Measurements from ENCODE around the gene PROM1.

Gene PROM1

DNA sequence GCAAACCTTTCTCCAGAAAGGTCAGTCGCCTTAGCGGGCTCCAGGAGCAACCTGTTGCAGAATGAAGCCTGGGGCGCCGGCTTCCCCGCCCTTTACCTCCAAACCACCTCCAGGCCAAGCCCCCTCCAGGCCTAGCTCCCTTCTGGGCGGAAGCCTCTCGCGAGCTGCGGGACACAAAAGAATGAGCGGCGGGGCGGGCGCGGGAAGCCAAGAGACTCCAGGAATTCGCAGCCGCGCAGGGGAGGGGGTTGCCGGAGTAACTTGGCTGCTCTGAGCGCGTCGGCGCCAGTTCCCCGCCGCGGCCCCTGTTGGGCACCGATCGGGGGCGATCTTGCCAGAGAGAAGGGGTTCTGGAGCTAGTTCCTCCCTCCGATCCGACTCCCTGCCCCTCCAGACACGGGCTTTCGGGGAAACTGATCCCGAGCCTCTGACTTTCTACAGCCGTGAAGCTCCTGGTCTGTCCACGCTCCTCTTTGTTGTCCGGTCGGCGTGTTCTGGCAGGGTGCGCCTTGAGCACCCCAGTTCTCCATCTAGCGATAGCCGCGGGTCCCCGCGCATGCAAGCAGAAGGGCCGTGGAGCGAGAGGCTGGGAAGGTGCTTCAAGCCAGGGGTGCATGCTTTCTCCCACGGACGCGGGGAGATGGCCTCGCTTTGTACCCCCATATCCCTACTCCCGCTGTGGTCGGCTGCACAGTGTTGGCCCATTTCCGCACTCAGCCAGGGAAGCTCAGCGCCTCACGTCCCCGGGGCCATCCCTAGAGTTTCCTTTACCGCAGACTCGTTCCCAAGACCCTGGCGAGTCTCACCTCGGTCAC lies 1.2 kb downstream of the PROM1 start:
- no peaks in the 10 kb centered on the region for H3K27me3 ChIP-seq (replicated peaks in 2 of 5; ENCODE audit: control insufficient read depth in 4 of 5, insufficient read depth in 5 of 5, low read length in 4 of 5)
- ChIA-PET CTCF (interaction anchor here (1.0 to 6.7 kb wide), 12 partner anchors 13 to 80 kb away, joined by 3 to 28 read pairs (median 4); no protein-coding TSS in a partner anchor), POLR2A (interaction anchor here (0.5 to 2.1 kb wide), 3 partner anchors 26 to 150 kb away, joined by 3 to 9 read pairs (median 5); no protein-coding TSS in a partner anchor)
- H3K4me1 ChIP-seq (ENCODE audit: control extremely low read depth in 1 of 4, control insufficient read depth in 4 of 4, insufficient read depth in 4 of 4, low read length in 3 of 4): peaks cover 2 to 64% (median 53%) of the 10 kb centered on the region in 4 experiments
- peak overlapping the region; percentile 65 to 99 (median 92) for H3K4me3 ChIP-seq (ENCODE audit: control insufficient read depth in 1 of 7, extremely low read depth in 1 of 7, insufficient read depth in 4 of 7, low read depth in 2 of 7, low read length in 6 of 7)
- no peaks in the 10 kb centered on the region for H3K9me3 ChIP-seq (ENCODE audit: control extremely low read depth in 1 of 5, control insufficient read depth in 4 of 5, insufficient read depth in 2 of 5, low read depth in 1 of 5, low read length in 4 of 5)
- under 1% methylated on average over 54 of the region's 60 CpGs for WGBS (ENCODE audit: insufficient coverage)
- H3K36me3 ChIP-seq (ENCODE audit: control insufficient read depth in 4 of 4, insufficient read depth in 4 of 4, low read length in 3 of 4): peaks cover 0 to 22% (median 4%) of the 10 kb centered on the region in 4 experiments
- DNase-seq: peak; percentile 35 to 71 (median 59)
- peak overlapping the region; percentile 66 to 82 for H3K27ac ChIP-seq (ENCODE audit: insufficient read depth in 1 of 2, low read depth in 1 of 2, low read length in 2 of 2, poor library complexity in 1 of 2, severe bottlenecking in 2 of 2)

DNA sequence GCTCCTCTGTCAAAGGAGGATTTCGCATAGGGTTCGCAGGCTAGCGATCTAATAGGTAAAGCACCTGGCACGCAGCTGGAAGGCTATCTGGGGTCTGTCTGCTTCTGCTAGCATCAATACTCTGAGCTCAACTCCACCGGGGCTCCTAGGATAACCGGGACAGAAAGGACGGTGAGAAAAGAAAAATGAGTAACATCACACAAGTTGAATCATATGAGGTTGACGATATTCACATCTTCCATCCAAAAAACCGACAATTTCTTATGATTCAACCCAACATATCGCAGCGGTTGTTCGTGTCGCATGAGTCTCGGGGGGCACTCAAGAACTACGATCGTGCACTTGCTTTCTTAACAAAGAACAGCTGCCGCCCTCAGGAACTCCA lies 1.8 kb downstream of the PROM1 start:
- no peak for DNase-seq
- Histone ChIP-seq H3K4me1 (ENCODE audit: control extremely low read depth in 1 of 4, control insufficient read depth in 4 of 4, insufficient read depth in 4 of 4, low read length in 3 of 4) (peaks cover 2 to 68% (median 55%) of the 10 kb centered on the region in 4 experiments), H3K36me3 (ENCODE audit: control insufficient read depth in 4 of 4, insufficient read depth in 4 of 4, low read length in 3 of 4) (peaks cover 0 to 24% (median 5%) of the 10 kb centered on the region in 4 experiments), H3K9me3 (ENCODE audit: control extremely low read depth in 1 of 5, control insufficient read depth in 4 of 5, insufficient read depth in 2 of 5, low read depth in 1 of 5, low read length in 4 of 5) (no peaks in the 10 kb centered on the region), H3K27ac (ENCODE audit: insufficient read depth in 1 of 2, low read depth in 1 of 2, low read length in 2 of 2, poor library complexity in 1 of 2, severe bottlenecking in 2 of 2) (peak overlapping the region; percentile 66 to 82), H3K4me3 (ENCODE audit: control insufficient read depth in 1 of 7, extremely low read depth in 1 of 7, insufficient read depth in 4 of 7, low read depth in 2 of 7, low read length in 6 of 7) (peak overlapping the region; percentile 65 to 99 (median 92)), H3K27me3 (replicated peaks in 2 of 5; ENCODE audit: control insufficient read depth in 4 of 5, insufficient read depth in 5 of 5, low read length in 4 of 5) (no peaks in the 10 kb centered on the region)
- ChIA-PET CTCF (interaction anchor here (1.0 to 6.7 kb wide), 9 partner anchors 12 to 91 kb away, joined by 3 to 28 read pairs (median 4); no protein-coding TSS in a partner anchor), POLR2A (interaction anchor here (0.6 to 2.1 kb wide), 3 partner anchors 26 to 150 kb away, joined by 3 to 9 read pairs (median 3); no protein-coding TSS in a partner anchor)
- WGBS (ENCODE audit: insufficient coverage): 0% methylated on average over 10 of the region's 17 CpGs

GRCh38 chr4:16079046-16079445 lies 4.8 kb downstream of the PROM1 start:
- peak; percentile 47 to 87 (median 87) for DNase-seq
- CTCF ChIA-PET: interaction anchor here (0.8 to 6.7 kb wide), 15 partner anchors 9 to 146 kb away, joined by 3 to 28 read pairs (median 5); no protein-coding TSS in a partner anchor
- no CpG with 5 or more reads among the region's 1 CpG for WGBS (ENCODE audit: insufficient coverage)

DNA sequence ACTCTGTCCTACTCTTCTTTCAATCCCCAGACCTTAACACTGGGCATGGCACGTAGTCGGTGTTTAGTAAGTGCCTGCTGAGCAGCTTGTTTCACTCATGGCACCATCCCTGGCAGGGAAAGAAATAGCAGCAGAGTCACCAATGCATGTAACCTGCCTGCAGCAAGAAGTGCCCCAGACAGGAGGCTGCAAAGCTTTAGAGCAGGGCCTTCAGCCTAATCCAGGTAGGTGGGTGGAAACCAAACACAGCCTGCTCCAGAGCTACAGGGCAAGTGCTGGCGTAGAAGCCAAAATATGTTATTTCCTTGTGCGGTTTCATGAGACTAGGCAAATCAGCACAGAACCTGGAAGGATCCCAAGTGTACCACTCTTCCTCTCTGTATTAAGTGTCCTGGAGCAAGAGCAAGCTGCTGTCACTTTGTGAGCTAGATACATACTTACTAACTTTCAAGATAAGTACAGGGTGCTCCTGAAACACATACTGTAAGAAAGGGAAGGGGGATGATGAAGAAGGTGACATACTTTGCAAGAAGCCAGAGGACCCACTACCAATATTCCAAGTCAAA lies 5.5 kb downstream of the PROM1 start:
- peak overlapping the region in 4 of 7 experiments; percentile 3 to 62 (median 8) for H3K4me3 ChIP-seq (ENCODE audit: control insufficient read depth in 1 of 7, extremely low read depth in 1 of 7, insufficient read depth in 4 of 7, low read depth in 2 of 7, low read length in 6 of 7)
- H3K36me3 ChIP-seq (ENCODE audit: control insufficient read depth in 4 of 4, insufficient read depth in 4 of 4, low read length in 3 of 4): peaks cover 4 to 54% (median 20%) of the 10 kb centered on the region in 4 experiments
- no peaks in the 10 kb centered on the region for H3K9me3 ChIP-seq (ENCODE audit: control extremely low read depth in 1 of 5, control insufficient read depth in 4 of 5, insufficient read depth in 2 of 5, low read depth in 1 of 5, low read length in 4 of 5)
- WGBS (ENCODE audit: insufficient coverage): 74% methylated on average over 3 of the region's 4 CpGs
- POLR2A ChIA-PET: interaction anchor here (0.9 to 1.8 kb wide), 4 partner anchors 11 to 33 kb away, joined by 3 to 7 read pairs (median 4); no protein-coding TSS in a partner anchor
- no peaks in the 10 kb centered on the region for H3K27me3 ChIP-seq (replicated peaks in 2 of 5; ENCODE audit: control insufficient read depth in 4 of 5, insufficient read depth in 5 of 5, low read length in 4 of 5)
- H3K4me1 ChIP-seq (ENCODE audit: control extremely low read depth in 1 of 4, control insufficient read depth in 4 of 4, insufficient read depth in 4 of 4, low read length in 3 of 4): peaks cover 3 to 78% (median 45%) of the 10 kb centered on the region in 4 experiments
- peak overlapping the region; percentile 53 to 79 for H3K27ac ChIP-seq (ENCODE audit: insufficient read depth in 1 of 2, low read depth in 1 of 2, low read length in 2 of 2, poor library complexity in 1 of 2, severe bottlenecking in 2 of 2)
- CTCF ChIA-PET: interaction anchor here (1.1 to 6.7 kb wide), 13 partner anchors 9 to 147 kb away, joined by 3 to 28 read pairs (median 5); no protein-coding TSS in a partner anchor
- DNase-seq: no peak

More at GRCh38 chr4:16079046-16079445, 4.8 kb downstream of the PROM1 start:
- peaks cover 0 to 47% (median 17%) of the 10 kb centered on the region in 4 experiments for H3K36me3 ChIP-seq (ENCODE audit: control insufficient read depth in 4 of 4, insufficient read depth in 4 of 4, low read length in 3 of 4)
- H3K27ac ChIP-seq (ENCODE audit: insufficient read depth in 1 of 2, low read depth in 1 of 2, low read length in 2 of 2, poor library complexity in 1 of 2, severe bottlenecking in 2 of 2): peak overlapping the region; percentile 53 to 79
- no peaks in the 10 kb centered on the region for H3K9me3 ChIP-seq (ENCODE audit: control extremely low read depth in 1 of 5, control insufficient read depth in 4 of 5, insufficient read depth in 2 of 5, low read depth in 1 of 5, low read length in 4 of 5)
- no peaks in the 10 kb centered on the region for H3K27me3 ChIP-seq (replicated peaks in 2 of 5; ENCODE audit: control insufficient read depth in 4 of 5, insufficient read depth in 5 of 5, low read length in 4 of 5)
- POLR2A ChIA-PET: interaction anchor here (0.6 to 1.8 kb wide), 6 partner anchors 9 to 120 kb away, joined by 3 to 7 read pairs (median 4); no protein-coding TSS in a partner anchor
- H3K4me3 ChIP-seq (ENCODE audit: control insufficient read depth in 1 of 7, extremely low read depth in 1 of 7, insufficient read depth in 4 of 7, low read depth in 2 of 7, low read length in 6 of 7): peak overlapping the region in 4 of 7 experiments; percentile 7 to 71 (median 39)
- H3K4me1 ChIP-seq (ENCODE audit: control extremely low read depth in 1 of 4, control insufficient read depth in 4 of 4, insufficient read depth in 4 of 4, low read length in 3 of 4): peaks cover 0 to 72% (median 49%) of the 10 kb centered on the region in 4 experiments

DNA sequence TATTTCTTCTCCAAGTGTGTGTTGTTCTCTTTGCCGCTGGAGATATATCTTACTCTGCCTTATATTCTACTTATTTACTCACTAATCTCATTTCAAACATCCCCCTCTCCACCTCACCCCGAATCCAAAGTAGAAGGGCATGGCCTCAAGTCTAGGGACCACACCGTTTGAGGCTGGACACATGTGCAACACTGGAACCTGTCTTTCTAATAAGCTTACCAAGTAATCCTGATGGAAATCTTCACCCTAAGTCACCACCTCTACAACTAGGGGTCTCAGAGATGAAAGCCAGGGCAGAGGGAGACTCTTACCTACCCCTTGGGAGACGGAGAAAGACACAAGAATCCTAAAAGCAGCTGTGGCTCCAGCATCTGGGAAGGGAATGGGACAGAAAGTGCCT lies 6.0 kb downstream of the PROM1 start:
- Histone ChIP-seq H3K4me1 (ENCODE audit: control extremely low read depth in 1 of 4, control insufficient read depth in 4 of 4, insufficient read depth in 4 of 4, low read length in 3 of 4) (peaks cover 4 to 82% (median 47%) of the 10 kb centered on the region in 4 experiments), H3K36me3 (ENCODE audit: control insufficient read depth in 4 of 4, insufficient read depth in 4 of 4, low read length in 3 of 4) (peaks cover 4 to 59% (median 21%) of the 10 kb centered on the region in 4 experiments), H3K9me3 (ENCODE audit: control extremely low read depth in 1 of 5, control insufficient read depth in 4 of 5, insufficient read depth in 2 of 5, low read depth in 1 of 5, low read length in 4 of 5) (no peaks in the 10 kb centered on the region), H3K27me3 (replicated peaks in 2 of 5; ENCODE audit: control insufficient read depth in 4 of 5, insufficient read depth in 5 of 5, low read length in 4 of 5) (no peaks in the 10 kb centered on the region), H3K4me3 (ENCODE audit: control insufficient read depth in 1 of 7, extremely low read depth in 1 of 7, insufficient read depth in 4 of 7, low read depth in 2 of 7, low read length in 6 of 7) (peak overlapping the region in 3 of 7 experiments; percentile 3 to 62 (median 5)), H3K27ac (ENCODE audit: insufficient read depth in 1 of 2, low read depth in 1 of 2, low read length in 2 of 2, poor library complexity in 1 of 2, severe bottlenecking in 2 of 2) (peak overlapping the region; percentile 53 to 79)
- POLR2A ChIA-PET: interaction anchor here (0.9 to 1.1 kb wide), 2 partner anchors 12 to 32 kb away, joined by 3 to 5 read pairs; no protein-coding TSS in a partner anchor
- 91% methylated on average over 4 of the region's 4 CpGs for WGBS (ENCODE audit: insufficient coverage)
- DNase-seq: no peak
- CTCF ChIA-PET: interaction anchor here (1.2 to 6.7 kb wide), 9 partner anchors 8 to 84 kb away, joined by 3 to 28 read pairs (median 5); no protein-coding TSS in a partner anchor

GRCh38 chr4:16075975-16076757 lies 7.7 kb downstream of the PROM1 start:
- H3K4me1 ChIP-seq (ENCODE audit: control extremely low read depth in 1 of 4, control insufficient read depth in 4 of 4, insufficient read depth in 4 of 4, low read length in 3 of 4): peaks cover 7 to 89% (median 55%) of the 10 kb centered on the region in 4 experiments
- peak overlapping the region in 1 of 7 experiments; percentile 27 for H3K4me3 ChIP-seq (ENCODE audit: control insufficient read depth in 1 of 7, extremely low read depth in 1 of 7, insufficient read depth in 4 of 7, low read depth in 2 of 7, low read length in 6 of 7)
- H3K9me3 ChIP-seq (ENCODE audit: control extremely low read depth in 1 of 5, control insufficient read depth in 4 of 5, insufficient read depth in 2 of 5, low read depth in 1 of 5, low read length in 4 of 5): no peaks in the 10 kb centered on the region
- H3K27ac ChIP-seq (ENCODE audit: insufficient read depth in 1 of 2, low read depth in 1 of 2, low read length in 2 of 2, poor library complexity in 1 of 2, severe bottlenecking in 2 of 2): peak overlapping the region in 1 of 2 experiments; percentile 11
- no peaks in the 10 kb centered on the region for H3K27me3 ChIP-seq (replicated peaks in 2 of 5; ENCODE audit: control insufficient read depth in 4 of 5, insufficient read depth in 5 of 5, low read length in 4 of 5)
- WGBS (ENCODE audit: insufficient coverage): 97% methylated on average over 7 of the region's 8 CpGs
- DNase-seq: no peak
- POLR2A ChIA-PET: interaction anchor here (0.6 kb wide), 1 partner anchor 28 kb away, joined by 7 read pairs; no protein-coding TSS in a partner anchor
- CTCF ChIA-PET: interaction anchor here (0.8 kb wide), 1 partner anchor 32 kb away, joined by 3 read pairs; no protein-coding TSS in a partner anchor
- peaks cover 5 to 63% (median 27%) of the 10 kb centered on the region in 4 experiments for H3K36me3 ChIP-seq (ENCODE audit: control insufficient read depth in 4 of 4, insufficient read depth in 4 of 4, low read length in 3 of 4)

Data from common myeloid progenitor, CD34-positive (primary cell).